NCI-H1417 (cell line): ENCODE results near the gene PHF21A.

ENCODE experiments used
- DNase-seq, 3 experiments: peaks; one replicate each; lab custom pipeline; 2025; lab: John Stamatoyannopoulos, UW

The PHF21A gene

DNA sequence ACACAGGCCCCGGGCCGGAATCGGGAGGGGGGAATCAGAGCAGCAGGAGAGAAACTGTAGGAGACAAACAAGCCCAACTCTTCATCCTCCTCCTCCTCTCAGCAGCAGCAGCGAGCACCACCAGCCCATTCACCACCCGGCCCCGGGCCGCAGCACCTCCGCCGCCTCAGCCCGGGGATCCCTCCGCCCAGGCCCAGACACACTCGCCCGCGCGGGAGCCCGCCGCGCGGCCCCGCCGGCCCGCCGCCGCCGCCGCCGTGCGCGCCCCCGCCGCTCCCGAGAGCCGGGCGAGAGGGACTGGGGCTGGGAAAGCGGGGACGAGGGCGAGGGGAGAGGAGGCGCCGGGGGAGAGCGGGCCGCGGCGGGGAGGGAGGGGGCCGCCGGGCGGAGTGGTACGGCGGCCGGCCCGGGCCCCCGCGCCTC lies at the start of gene PHF21A:
TSS of gene PHF21A (minus strand) at position 154 of the 423 bp plus-strand sequence. CDS start 37,235 bp downstream, outside the sequence.
- peak; percentile 88 to 92 (median 89) for DNase-seq

DNA sequence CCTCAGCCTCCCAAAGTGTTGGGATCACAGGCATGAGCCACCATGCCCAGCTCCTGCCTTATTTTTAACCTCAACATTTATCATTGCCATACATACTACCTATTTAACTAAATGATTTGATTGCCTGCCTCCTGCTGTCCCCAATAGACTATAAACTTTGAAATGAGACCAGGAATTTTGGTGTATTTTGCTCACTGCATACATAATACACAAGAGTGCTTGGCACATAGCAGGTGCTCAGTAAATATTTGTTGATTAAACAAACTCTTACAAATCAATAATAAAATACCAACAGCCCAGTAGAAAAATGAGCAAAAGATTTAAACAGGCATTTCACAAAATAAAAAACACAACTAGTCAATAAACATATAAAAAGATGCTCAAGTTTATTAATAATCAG lies 49.5 kb upstream of the PHF21A start:
- DNase-seq, result no peak

DNA sequence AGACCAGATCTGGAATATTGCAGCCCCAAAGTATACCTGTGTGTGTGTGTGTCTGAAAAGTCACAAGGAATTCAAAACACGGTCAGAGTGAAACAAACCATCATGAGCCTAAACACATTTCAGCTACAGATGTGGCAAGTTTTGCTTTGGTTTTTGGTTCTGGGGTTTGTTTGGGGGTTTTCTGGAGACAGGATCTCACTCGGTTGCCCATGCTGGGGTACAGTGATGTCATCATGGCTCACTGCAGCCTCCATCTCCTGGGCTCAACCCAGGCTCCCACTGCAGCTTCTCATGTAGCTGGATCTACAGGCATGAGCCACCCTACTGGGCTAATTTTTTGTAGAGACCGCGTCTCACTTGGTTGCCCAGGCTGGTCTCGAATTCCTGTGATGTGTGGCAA lies 41.4 kb upstream of the PHF21A start:
- DNase-seq, result no peak

DNA sequence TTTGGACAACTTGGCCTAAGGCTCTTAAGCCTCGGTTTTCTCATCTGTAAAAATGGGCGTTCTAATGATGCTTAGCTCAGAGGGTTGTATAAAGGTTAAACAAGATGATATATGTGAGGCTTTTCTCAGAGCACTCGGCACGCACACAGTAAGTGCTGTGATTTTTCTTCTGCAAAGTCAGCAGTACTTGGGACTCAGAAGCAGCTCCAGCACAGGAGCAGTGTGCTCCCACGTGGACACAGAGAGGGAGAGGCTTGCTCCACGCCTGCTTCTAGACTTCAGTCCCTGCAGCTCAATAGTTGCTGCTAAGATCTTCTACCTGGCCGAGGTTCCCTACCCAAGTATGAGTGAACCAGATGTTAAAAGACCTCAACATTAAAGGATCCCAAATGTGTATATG lies 39.9 kb upstream of the PHF21A start:
- DNase-seq, result no peak

DNA sequence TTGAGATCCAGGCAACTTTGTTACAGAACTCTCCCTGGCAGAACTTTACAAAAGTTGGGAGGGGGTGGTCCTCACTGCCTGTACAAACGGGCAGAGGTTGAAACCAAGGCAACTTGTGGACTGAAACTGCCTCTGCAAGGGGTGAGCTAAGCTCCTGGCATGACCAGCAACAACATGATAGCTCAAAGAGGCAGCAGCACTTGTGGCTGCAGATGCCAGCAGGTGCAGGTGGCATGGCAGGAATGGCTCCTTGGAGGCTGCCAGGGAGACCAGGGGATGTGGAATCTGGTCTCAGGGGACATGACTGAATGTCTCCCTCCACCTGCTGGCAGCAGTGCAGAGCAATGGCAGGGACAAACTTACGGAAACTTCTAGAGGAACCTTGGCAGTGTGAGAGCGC lies 38.8 kb upstream of the PHF21A start:
- DNase-seq, result peak in 1 of 3 experiments; percentile 17

DNA sequence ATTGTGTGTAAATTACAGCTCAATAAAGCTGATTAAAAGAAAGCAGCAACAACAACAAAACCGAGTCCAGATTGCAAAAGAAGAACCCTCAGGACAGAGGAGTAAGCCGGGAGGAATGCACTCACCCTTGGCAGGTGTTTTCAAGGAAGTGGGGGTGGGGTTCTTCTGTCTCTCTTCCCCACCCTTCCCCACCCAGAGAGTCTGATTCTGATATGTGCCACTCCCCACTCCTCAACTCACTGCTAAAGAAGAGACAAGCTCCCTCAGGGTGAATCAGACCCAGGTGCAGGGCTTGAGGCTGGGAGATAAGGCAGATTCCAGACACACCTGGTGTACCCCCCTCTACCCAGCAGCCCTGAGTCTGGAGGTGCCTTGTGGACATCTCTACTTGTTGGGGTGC lies 38.4 kb upstream of the PHF21A start:
- no peak for DNase-seq

DNA sequence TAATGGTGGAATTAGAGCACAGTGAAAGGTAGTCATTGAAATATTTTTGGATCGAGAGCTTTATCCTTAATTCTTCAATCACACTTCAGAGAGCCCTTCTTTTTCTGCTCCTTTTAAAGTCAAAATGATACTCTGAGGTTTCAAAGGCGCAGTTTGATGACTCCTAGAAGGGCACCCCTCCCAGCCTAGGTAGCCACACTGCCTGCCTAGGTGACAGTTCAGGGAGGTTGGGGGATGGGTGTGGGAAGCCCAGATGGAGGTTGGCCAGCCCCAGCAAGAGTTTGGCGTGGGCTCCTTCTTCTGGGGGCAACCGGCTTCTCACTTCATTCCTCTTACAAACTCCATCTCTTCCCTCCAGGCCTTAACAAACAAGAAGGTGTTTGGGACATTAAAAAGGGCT lies 28.6 kb upstream of the PHF21A start:
- no peak for DNase-seq

DNA sequence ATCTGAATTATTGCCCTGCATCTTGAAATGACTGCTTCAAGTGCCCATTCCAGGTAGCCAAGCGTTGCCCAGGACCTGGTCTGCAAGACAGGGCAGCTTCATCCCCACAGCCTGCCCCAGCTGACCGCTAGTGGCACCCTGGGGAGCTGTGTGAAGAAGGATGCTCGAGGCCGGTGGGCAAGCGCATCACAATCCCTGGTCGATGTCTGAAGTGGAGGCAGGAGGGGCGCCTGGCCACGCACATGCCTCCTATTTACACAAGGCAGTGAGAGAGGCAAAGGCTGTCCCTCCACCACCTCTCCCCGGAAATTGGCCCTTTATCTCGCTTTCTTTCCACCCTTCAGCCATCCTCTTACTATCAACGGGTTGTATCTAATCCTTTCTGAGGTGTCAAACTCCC lies 28.1 kb upstream of the PHF21A start:
- peak in 1 of 3 experiments; percentile 32 for DNase-seq

DNA sequence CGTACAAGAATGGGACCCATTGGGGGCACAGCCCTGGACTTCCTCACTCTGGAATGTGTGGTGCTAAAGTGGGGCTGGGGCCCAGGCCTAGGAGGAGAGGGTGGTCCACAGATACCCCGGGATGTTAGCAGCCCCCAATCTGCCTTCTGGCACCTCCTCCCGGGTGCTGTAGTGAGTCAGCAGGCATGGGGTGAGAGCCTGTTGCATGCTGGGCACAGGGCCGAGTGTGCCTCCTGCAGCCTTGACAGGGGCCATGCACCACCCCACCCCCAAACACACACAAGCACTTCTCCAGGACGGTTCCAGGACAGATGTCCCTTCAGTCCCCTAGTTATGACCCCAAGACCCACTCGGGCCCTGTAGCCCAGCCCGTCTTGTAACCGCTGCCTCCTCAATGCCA lies 23.5 kb upstream of the PHF21A start:
- no peak for DNase-seq

DNA sequence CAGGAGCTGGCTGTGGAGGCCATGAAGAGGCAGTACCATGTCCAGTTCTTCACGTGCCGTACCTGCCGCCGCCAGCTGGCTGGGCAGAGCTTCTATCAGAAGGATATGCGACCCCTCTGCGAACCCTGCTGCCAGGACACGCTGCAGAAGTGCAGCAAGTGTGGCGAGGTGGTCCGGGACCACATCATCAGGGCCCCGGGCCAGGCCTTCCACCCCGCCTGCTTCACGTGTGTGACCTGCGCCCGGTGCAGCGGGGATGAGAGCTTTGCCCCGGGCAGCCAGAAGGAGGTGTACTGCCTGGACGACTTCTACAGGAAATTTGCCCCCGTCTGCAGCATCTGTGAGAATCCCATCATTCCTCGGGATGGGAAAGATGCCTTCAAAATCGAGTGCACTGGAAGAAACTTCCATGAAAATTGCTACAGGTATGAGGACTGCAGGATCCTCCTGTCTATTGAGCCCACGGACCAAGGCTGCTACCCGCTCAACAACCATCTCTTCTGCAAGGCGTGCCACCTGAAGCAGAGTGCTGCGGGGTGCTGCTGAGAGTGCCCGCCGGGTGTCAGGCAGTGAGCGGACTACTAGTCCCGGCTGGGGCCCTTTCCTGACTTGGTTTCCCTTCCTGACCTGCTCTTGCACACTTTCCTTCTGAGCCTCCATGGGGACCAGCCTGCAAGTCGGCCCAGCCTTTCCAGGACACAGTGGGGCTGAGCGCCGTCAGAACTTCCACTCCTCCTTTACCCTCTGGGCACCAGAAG lies 22.0 kb upstream of the PHF21A start:
- no peak for DNase-seq

DNA sequence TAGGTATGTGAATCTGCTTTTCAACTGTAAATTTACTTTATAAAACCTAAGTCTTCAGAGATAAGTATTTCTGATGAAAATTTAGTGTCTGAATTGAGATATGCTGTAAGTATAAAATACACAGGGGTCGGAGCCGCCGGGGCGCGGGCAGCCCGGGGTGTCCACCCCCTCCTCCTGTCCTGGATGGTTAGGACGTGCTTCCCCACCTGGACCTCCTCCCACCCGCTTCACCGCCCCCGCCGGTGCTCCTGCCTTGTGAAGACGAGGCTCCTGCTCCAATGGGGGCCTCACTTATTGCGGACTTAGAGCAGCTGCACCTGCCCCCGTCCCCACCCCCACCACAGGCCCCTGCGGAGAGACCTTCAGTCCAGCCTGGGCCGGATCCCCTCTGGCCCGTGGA lies 21.3 kb upstream of the PHF21A start:
- DNase-seq, result no peak

DNA sequence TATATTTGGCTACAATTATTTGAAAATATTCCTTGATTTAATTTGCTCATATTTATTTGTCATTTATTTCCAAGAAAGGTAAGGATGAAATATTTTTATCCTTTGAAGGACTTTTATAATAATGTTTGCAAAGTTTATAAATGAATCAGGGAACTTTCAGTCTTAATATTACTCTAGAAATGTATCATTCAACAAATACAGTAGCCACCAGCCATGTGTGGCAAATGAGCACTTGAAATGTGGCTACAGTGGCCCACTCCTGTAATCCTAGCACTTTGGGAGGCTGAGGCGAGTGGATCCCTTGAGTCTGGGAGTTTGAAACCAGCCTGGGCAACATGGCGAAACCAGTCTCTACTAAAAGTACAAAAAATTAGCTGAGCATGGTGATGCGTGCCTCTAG lies 20.3 kb upstream of the PHF21A start:
- DNase-seq, result no peak

DNA sequence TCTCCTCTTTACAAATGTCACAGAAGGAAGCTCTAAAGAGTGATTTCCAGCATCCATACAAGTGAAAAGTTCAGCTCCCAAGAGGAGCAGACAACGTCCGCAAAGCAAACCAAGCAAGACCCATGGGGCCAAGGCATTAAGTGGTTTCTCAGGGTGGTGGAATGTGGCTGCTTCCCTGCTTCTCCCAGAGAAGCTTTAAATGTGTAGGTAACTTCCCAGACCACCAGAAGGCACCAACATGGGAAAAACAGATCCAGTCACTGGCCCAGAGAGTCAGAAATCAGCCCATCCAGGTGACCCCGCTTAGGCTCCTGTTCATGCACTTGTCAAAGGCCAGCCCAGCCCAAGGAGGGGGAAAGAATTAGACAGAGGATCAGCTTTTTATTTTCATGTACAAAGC lies 13.3 kb upstream of the PHF21A start:
- no peak for DNase-seq

DNA sequence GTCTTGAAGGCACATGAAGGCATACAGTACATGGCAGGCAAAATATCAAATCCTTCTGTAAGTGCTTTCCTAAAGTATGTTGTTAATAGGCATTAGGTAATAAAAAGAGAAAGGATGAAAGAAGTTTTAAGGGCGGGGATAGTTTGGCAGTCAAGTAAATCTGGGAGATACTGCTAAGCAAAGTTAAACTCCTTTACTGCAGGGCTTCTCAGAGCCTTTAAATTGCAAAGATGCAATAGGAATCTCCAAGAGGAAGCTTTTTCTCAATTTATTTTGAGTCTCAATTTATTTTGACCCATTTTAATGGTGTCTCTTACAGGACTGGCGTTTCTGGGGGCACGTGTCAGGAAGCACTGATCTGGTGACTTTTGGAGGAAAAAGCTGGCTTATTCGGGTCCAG lies 12.8 kb upstream of the PHF21A start:
- DNase-seq, result no peak

DNA sequence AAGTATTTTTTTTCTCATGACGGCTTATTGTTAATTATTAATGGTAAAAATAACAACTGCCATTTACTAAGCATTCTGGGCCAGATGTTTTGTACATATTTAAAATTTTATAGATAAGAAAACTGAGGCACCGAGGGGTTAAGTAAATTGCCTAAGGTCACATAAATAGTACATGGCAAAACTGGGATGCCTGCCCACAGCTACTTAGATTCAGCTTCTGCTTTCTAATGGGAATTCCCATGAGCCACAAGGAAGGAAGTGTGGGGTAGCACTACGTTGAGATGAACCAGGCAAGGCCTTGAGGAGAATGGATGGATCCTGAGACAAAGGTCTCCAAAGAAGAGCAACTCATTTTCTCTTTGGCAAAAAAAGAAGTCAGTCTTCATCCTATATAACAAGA lies 11.9 kb upstream of the PHF21A start:
- no peak for DNase-seq

DNA sequence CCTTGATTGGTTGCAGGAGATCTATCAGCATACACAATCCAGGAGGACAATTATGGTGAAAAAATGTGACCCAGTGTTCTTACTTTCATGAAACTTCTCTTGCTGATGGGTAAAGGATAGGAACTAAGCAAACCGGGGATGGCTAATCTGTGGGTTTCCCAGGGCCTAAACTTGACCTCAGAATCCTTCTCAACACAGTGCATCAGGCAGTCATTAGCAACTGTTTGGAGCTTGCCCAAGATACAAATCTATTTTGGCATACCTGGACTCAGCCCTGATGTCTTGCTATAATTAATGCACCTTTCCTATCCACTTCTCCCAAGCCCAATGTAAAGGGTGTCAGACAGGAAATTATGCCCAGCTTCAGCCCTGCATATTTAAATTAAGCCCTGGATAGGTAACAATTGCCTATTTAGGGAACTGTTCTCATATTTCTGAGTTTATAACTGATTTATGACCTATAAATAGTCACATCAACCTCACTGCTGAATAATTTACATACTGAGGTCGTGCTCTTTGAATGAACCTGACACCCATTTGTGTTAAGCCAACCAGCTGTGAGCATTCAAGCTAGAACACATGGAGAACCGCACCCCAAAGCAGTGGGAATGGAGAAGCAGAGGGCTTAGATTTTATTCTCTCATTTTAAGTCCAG lies 9.2 kb upstream of the PHF21A start:
- no peak for DNase-seq

DNA sequence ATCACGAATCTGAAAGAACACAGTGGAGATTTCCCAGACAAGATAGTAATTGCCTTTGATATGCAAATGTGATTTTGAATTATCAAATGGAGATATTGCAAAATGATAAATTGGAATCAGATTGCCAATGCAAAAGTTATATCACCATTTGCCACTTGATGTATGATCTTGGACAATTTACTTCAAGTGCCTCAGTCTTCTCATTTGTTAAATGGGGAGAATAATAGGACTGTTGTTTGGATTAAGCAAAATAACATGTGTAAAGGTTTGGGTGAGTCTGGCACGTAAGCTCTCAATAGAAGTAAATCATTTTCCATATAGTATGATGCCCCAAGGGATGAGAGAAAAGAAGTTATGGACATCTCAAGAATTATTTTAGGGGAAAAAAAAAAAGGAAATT lies 7.9 kb upstream of the PHF21A start:
- no peak for DNase-seq

DNA sequence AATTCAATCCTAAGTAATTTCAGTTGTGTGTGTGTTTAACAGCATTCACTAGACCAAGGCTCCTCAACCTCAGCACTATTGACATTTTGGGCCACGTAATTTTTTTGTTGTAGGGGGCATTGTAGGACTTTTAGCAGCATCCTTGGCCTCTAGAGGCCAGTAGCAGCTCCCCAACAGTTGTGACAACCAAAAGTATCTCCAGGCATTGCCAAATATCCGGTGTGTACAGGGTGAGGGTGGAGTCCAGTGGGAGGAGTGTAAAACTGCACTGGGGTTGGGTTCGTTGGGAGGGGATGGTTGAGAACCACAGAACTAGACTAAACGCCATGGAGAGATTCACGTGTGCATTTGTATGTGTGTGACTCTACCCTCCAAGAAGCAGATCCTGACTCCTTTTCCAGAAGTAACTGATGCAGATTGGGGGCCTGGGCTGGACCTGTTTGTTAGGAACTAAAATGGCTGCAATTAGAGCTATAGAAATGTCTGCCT lies 5.9 kb upstream of the PHF21A start:
- DNase-seq, result no peak

DNA sequence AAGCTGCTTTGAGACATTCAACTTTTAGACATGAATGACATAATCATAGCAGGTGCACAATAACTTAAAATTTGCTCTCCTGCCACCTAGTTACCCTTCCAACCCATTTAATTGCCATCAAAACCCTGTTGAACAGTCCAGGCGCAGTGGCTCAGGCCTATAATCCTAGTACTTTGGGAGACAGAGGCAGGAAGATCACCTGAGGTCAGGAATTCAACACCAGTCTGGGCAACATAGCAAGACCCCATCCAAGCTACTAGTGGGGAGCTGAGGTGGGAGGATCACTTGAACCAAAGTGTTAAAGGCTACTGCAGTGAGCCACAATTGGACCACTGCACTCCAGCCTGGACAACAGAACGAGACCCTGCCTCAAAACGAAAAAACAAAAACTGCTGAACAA lies 4.0 kb upstream of the PHF21A start:
- no peak for DNase-seq

DNA sequence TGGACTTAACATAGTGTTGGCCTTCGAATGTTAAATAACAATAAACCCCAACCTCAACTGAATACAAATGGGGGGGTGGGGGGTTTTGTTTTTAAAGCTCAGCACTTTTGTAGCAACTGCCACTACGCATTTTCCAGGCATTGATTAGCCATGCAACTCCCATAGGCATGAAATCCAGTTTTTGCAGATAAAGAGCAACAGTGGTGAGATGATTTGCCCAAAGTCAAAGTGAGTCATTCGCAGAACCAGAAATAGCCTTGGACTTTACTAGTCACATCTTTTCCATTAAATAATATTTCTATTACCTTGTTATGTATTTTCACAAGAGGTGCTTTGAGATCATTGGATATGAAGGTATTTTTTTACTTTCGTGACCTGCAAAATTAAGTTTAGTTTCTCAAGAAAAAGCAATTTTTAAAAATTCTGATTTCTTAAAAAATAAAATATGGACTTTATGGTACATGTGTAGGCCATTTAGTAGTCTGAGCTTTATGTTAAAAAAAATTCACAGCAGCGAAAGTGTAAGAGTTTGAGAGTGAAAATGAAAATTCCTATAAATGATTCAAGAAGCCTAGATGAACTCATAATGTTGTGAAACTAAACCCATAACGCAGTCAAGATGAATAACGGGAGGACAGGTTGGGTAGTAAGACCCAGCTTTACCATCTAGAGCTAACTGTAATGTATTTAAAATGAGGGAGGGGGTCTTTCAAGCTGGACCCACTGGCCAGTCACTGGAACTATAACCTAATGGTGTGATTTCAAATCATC lies 1.9 kb upstream of the PHF21A start:
- peak in 1 of 3 experiments; percentile 63 for DNase-seq

DNA sequence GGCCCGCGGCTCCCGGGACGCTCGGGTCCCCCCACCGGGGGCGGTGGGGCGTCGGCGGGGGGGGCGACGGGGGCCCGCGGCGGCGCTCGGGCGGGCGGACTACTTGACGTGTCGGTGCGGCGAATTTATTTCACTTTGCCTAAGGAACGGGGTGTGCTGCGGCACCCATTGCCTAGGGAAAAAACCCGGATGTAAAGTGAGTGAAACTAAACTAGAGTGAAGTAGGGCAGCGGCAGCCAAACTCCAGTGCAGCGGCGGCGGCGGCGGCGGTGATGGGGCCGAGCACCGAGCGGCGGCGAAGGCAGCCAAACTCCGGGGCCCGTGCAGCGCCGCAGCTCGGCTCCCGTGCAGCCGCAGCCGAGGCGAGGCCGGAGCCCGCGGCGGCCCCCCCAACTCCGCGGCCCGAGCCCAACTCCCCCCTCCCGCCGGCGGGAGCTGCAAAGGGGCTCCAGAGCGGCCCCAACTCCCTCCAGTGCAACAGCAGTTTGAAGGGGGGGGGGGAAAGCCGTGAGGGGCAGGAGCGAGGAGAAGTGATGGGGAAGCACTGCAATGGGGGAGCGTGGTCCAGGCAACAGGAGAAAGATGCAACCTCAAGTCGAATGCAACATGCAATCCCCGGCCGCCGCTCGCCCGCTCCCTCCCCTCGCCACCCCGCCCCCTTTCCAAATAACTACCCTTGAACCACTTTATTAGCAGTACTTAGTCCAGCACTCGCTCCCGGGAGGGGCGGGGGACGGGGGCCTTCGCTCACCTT lies 647 bp upstream of the PHF21A start:
- DNase-seq, result peak; percentile 92 to 94 (median 93)
